Measurements from ENCODE around the gene AK3. TPM values are rescaled to one million over a fixed set of nuclear protein-coding genes. Genes with fewer than 3 reads are reported as not detected.

AK3 gene
- total and polyA plus RNA-seq, 7 donors: 47.5 to 183 (median 111) TPM

- H3K4me3 ChIP-seq: no peak overlapping the region
- intact Hi-C loops (cut with DNase I): no loop called here
- no peaks in the 10 kb centered on the region for H3K9me3 ChIP-seq
- DNase-seq (no peak), ATAC-seq (no peak)
- no peaks in the 10 kb centered on the region for H3K4me1 ChIP-seq
- WGBS, 3 donors: 90 to 97% (median 93%) methylated on average over 1 of the region's 1 CpG
- no peaks in the 10 kb centered on the region for H3K27me3 ChIP-seq (ENCODE audit: insufficient read depth in 3 of 3, low read length in 2 of 3)
- no peaks in the 10 kb centered on the region for H3K36me3 ChIP-seq (ENCODE audit: insufficient read depth in 1 of 2, low read depth in 1 of 2)
- H3K27ac ChIP-seq: no peak overlapping the region
- TF ChIP-seq CTCF (IDR thresholded peaks at IDR 0.05): no peak
These were observed 30.8 kb upstream of the AK3 start for GRCh38 chr9:4771788-4772187.

- no peak for TF ChIP-seq CTCF (IDR thresholded peaks at IDR 0.05)
- Histone ChIP-seq H3K36me3 (ENCODE audit: insufficient read depth in 1 of 2, low read depth in 1 of 2) (no peaks in the 10 kb centered on the region), H3K4me3 (no peak overlapping the region), H3K4me1 (no peaks in the 10 kb centered on the region), H3K27me3 (ENCODE audit: insufficient read depth in 3 of 3, low read length in 2 of 3) (no peaks in the 10 kb centered on the region), H3K27ac (no peak overlapping the region), H3K9me3 (no peaks in the 10 kb centered on the region)
- intact Hi-C loops (cut with DNase I): loop anchor here (5.0 to 10.0 kb wide), 3 partner anchors 138 to 825 kb away; no protein-coding TSS in a partner anchor
- no peak for DNase-seq
- 78 to 79% (median 79%) methylated on average over 7 of the region's 7 CpGs for WGBS, 3 donors
- no peak for ATAC-seq
These were observed 28.5 kb upstream of the AK3 start for GRCh38 chr9:4769321-4770080.

- Histone ChIP-seq H3K9me3 (no peaks in the 10 kb centered on the region), H3K27ac (no peak overlapping the region), H3K4me3 (no peak overlapping the region), H3K36me3 (ENCODE audit: insufficient read depth in 1 of 2, low read depth in 1 of 2) (no peaks in the 10 kb centered on the region), H3K27me3 (ENCODE audit: insufficient read depth in 3 of 3, low read length in 2 of 3) (no peaks in the 10 kb centered on the region), H3K4me1 (no peaks in the 10 kb centered on the region)
- no peak for TF ChIP-seq CTCF (IDR thresholded peaks at IDR 0.05)
- no peak for DNase-seq
- no peak for ATAC-seq
- intact Hi-C loops (cut with DNase I): loop anchor here (5.0 to 10.0 kb wide), 3 partner anchors 139 to 826 kb away; no protein-coding TSS in a partner anchor
These were observed 27.7 kb upstream of the AK3 start for GRCh38 chr9:4768681-4769080.

- no peak for TF ChIP-seq CTCF (IDR thresholded peaks at IDR 0.05)
- no peak overlapping the region for H3K4me3 ChIP-seq
- ATAC-seq: no peak
- intact Hi-C loops (cut with DNase I): loop anchor here (5.0 to 10.0 kb wide), 3 partner anchors 223 to 831 kb away; partner anchors contain the start of gene JAK2 (in 1 of the 2)
- H3K4me1 ChIP-seq: peaks cover 11% of the 10 kb centered on the region
- H3K27me3 ChIP-seq (ENCODE audit: insufficient read depth in 3 of 3, low read length in 2 of 3): no peaks in the 10 kb centered on the region
- WGBS, 3 donors: 64 to 83% (median 75%) methylated on average over 3 of the region's 3 CpGs
- H3K9me3 ChIP-seq: no peaks in the 10 kb centered on the region
- DNase-seq: no peak
- H3K27ac ChIP-seq: no peak overlapping the region
- H3K36me3 ChIP-seq (ENCODE audit: insufficient read depth in 1 of 2, low read depth in 1 of 2): no peaks in the 10 kb centered on the region
These were observed 23.0 kb upstream of the AK3 start for GRCh38 chr9:4764033-4764432.

Data from psoas muscle (tissue), 8 donors.